PC-9 (cell line): ENCODE data around the gene CENPP.

ENCODE experiments used
- CTCF ChIP-seq: fragments of 200-600 bp; sonication (generic); conservative IDR thresholded peaks from 2 replicates; pipeline ENCODE4 v1.6.1; 2017; ENCODE audit warnings: mixed run types, antibody characterized with exemption, mild to moderate bottlenecking, moderate library complexity
- EZH2 ChIP-seq: fragments of 200-600 bp; sonication (generic); IDR thresholded peaks from 2 replicates; pipeline ENCODE4 v1.8.0; 2017; ENCODE audit warnings: antibody characterized with exemption, low read depth

GRCh38 chr9:92664394-92665152 lies 338.8 kb downstream of the CENPP start:
- TF ChIP-seq CTCF (no peak), EZH2 (no peak)
